NT2/D1 (cell line): ENCODE measurements around the gene AGMO.

Experiments used
- DNase-seq: peaks from one replicate; pipeline ENCODE4 v3.0.0-alpha.2; 2011; ENCODE audit warnings: low read depth, low spot score
- H3K27me3 ChIP-seq: 2 replicates; pipeline ENCODE4 v1.6.0; 2011; ENCODE audit warnings: mild to moderate bottlenecking; ENCODE audit not compliant: insufficient read length, insufficient read depth
- H3K36me3 ChIP-seq: 2 replicates; pipeline ENCODE4 v1.6.1; 2011; ENCODE audit warnings: mild to moderate bottlenecking, low read length, mixed read lengths; ENCODE audit not compliant: insufficient read depth, insufficient read length
- H3K4me1 ChIP-seq: 2 replicates; pipeline ENCODE4 v1.5.1; 2011; ENCODE audit not compliant: insufficient read depth, insufficient read length
- H3K4me3 ChIP-seq: 2 replicates; pipeline ENCODE4 v1.5.1; 2011; ENCODE audit warnings: low read depth; ENCODE audit not compliant: insufficient read length
- H3K9ac ChIP-seq: 2 replicates; pipeline ENCODE4 v1.6.0; 2011; ENCODE audit warnings: low read depth; ENCODE audit not compliant: insufficient read length
- H3K9me3 ChIP-seq: 2 replicates; pipeline ENCODE4 v1.5.1; 2011; ENCODE audit warnings: mild to moderate bottlenecking, low read length; ENCODE audit not compliant: insufficient read depth
- SUZ12 ChIP-seq: IDR thresholded peaks from 2 replicates; pipeline ENCODE4 v1.6.1; 2011; ENCODE audit not compliant: insufficient read length, insufficient read depth; ENCODE audit errors: extremely low read depth
- YY1 ChIP-seq: IDR thresholded peaks from 2 replicates; pipeline ENCODE4 v1.6.1; 2011; ENCODE audit not compliant: insufficient read length, insufficient read depth
- ZNF274 ChIP-seq: IDR thresholded peaks from 2 replicates; pipeline ENCODE4 v1.6.1; 2011; ENCODE audit warnings: mild to moderate bottlenecking, low read depth, low read length

AGMO gene

DNA sequence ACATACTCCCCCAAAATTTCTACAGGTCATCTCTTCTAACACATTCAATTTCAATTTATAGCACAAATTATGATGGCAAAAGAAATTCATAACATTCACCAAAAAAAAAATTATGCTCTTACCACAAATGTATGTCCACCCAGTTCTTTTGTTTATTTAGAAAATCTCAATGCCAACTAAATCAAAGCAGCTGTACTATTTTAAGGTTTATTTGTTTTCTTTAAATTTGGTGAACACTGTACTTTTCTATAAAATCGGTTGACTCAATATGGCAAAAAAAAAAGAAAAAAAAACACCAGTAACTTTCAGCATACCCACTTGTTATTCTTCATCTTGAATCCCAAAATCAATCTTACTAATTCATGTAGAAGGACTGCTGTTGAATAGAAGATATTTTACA is 225.7 kb downstream of the AGMO start:
- Histone ChIP-seq H3K9me3 (peaks cover 17% of the 10 kb centered on the region), H3K4me3 (no peak overlapping the region), H3K36me3 (no peaks in the 10 kb centered on the region), H3K9ac (no peak overlapping the region), H3K27me3 (no peaks in the 10 kb centered on the region), H3K4me1 (no peaks in the 10 kb centered on the region)
- TF ChIP-seq ZNF274 (no peak), YY1 (no peak), SUZ12 (no peak)
- DNase-seq = no peak

DNA sequence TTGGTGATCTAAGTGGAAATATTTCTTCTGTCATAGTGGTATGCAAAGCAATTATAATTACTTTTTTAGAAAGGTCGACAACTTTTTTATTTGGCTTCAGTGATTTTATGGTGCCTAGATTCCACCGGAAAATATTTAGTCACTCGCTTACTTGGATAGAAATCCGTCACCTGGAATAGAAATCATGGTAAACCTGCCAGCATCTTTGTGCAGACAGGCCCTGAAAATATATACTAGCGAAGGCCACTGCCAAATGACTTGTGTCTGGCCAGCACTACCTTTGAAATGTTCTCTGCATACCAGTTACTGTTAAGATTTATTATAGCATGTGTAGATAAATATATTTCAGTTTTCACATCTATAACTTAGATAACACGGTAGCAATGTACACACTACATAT is 226.4 kb downstream of the AGMO start:
- Histone ChIP-seq H3K27me3 (no peaks in the 10 kb centered on the region), H3K4me1 (no peaks in the 10 kb centered on the region), H3K9ac (no peak overlapping the region), H3K36me3 (no peaks in the 10 kb centered on the region), H3K4me3 (no peak overlapping the region), H3K9me3 (peaks cover 16% of the 10 kb centered on the region)
- TF ChIP-seq YY1 = no peak
- TF ChIP-seq ZNF274 = no peak
- TF ChIP-seq SUZ12 = no peak
- DNase-seq = no peak

DNA sequence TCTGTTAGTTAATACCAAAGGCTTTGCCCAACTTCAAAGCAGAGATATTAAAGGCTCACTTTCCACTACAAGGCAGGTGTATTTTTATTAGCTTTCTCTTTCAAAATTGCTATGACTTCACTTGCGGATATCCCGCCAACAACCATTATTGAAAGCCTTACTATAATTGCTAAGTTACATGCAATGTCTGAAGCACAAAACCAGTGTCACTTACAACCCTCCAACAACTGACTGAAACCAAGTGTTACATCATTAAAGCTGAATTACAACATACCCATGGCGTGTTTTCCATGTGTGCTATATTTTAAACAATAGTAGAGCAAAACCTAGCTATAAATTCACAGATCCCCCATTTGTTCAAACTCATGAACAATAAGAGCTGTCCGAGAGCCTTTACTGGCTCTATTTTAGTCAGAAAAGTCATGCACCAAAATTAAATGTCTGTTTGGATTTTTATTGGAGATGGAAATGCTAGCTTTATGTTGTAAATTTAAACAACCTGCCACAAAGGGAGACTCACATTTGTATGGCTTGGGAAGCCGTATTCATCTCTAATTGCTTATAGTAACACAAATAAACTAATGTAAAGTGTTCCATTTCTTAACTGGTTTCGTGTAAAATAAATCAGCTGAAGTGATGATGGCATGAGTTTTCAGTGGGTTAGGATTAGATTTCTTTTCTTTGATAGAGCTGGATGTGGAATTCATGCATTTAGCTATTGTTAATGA is 227.1 kb downstream of the AGMO start:
- Histone ChIP-seq H3K9me3 (peaks cover 12% of the 10 kb centered on the region; the same call in 1 of the 2 replicates), H3K36me3 (no peaks in the 10 kb centered on the region), H3K9ac (no peak overlapping the region), H3K4me1 (no peaks in the 10 kb centered on the region), H3K4me3 (no peak overlapping the region), H3K27me3 (no peaks in the 10 kb centered on the region)
- TF ChIP-seq SUZ12 = no peak
- no peak for TF ChIP-seq YY1
- TF ChIP-seq ZNF274 = no peak
- no peak for DNase-seq

DNA sequence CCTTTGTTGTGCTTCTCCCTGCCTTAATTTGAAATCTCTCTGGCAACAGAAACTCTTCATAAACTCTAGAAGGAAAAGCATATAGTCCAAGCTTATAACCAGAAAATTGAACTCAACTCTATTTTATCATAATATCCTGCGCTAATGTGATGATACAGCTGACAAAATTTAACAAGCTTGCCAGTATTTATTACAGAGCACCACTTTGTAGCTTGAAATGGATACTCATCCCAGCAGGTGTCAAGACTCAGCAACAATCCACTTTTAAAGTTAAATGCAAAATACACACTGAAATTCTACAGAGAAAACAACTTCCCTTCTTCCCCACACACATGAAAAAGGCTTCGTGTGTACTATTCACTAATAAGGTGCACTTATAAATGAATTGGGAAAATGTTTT is 228.9 kb downstream of the AGMO start:
- Histone ChIP-seq H3K4me3 (no peak overlapping the region), H3K9me3 (no peaks in the 10 kb centered on the region), H3K9ac (no peak overlapping the region), H3K36me3 (no peaks in the 10 kb centered on the region), H3K4me1 (no peaks in the 10 kb centered on the region), H3K27me3 (no peaks in the 10 kb centered on the region)
- no peak for DNase-seq
- no peak for TF ChIP-seq ZNF274
- no peak for TF ChIP-seq SUZ12
- no peak for TF ChIP-seq YY1

DNA sequence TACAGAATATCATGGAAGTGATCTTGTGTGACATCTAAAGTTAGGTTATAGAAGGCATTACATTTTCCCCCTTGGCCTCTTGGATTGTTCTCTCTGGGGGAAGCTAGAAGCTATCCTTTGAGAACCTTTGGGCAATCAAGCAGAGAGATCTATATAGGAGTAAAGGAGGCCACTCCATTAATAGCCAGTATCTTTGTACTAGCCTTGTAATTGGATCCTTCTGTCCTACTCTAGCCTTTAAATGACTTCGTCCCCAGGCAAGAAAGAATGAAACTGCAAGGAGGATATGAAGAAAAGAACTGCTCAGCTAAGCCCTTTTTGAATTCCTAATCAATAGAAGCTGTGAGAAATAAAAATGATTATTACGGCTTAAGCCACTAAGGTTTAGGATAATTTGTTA is 230.9 kb downstream of the AGMO start:
- no peak overlapping the region for H3K9ac ChIP-seq
- H3K4me3 ChIP-seq = no peak overlapping the region
- H3K4me1 ChIP-seq = no peaks in the 10 kb centered on the region
- DNase-seq = no peak
- no peaks in the 10 kb centered on the region for H3K36me3 ChIP-seq
- no peaks in the 10 kb centered on the region for H3K9me3 ChIP-seq
- TF ChIP-seq ZNF274 (no peak), SUZ12 (no peak), YY1 (no peak)
- H3K27me3 ChIP-seq = no peaks in the 10 kb centered on the region

DNA sequence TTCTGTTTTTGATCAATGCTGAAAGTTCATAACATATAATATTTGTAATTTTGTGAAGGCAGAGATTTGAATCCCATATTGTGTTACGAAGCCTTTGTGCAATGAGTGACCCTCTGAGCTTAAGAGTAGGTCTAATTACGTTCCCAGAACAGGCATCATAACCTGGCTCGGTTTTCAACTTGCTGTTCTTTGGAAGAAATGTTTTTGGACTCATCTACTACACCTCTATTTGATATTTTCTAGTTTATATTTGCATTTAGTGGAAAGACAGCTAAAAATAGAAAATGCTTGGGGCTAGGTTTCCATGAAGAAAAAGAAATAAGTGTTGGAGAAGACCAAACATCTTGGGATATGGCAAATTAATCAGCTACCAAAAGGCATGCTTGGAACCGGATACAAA is 234.8 kb downstream of the AGMO start:
- Histone ChIP-seq H3K27me3 (no peaks in the 10 kb centered on the region), H3K9ac (no peak overlapping the region), H3K9me3 (no peaks in the 10 kb centered on the region), H3K4me1 (no peaks in the 10 kb centered on the region), H3K4me3 (no peak overlapping the region), H3K36me3 (no peaks in the 10 kb centered on the region)
- DNase-seq = no peak
- TF ChIP-seq ZNF274 (no peak), SUZ12 (no peak), YY1 (no peak)

DNA sequence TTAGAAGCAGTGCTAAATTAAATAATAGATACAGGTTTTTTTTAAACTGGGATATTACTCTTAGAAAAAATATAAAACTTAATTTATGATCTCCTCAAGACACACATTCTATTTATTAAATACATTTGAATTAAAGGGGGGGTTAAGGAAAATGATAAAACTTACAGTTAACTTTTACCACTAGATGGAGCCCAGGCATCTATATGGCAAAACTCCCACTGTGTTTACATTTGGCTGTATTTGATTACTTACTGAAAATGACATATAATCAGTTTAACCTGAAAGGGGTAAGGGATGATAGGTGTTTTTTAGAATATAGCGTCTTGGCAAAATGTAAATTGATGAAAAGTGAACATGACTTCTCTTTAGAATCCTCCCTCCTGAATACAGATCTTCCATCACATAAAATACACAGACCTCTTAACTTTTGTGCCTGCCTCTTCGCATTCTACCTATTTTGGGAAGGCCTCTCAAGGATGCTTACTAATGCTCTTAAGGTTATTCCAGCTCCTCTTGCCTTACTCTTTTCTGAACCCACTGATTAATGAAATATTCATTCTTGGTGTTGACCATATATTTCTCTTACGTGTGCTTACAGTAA is 235.7 kb downstream of the AGMO start:
- DNase-seq = peak; percentile 16

More for the DNA sequence above, 235.7 kb downstream of the AGMO start:
- Histone ChIP-seq H3K9me3 (no peaks in the 10 kb centered on the region), H3K4me1 (no peaks in the 10 kb centered on the region), H3K27me3 (no peaks in the 10 kb centered on the region), H3K4me3 (no peak overlapping the region), H3K9ac (no peak overlapping the region), H3K36me3 (no peaks in the 10 kb centered on the region)
- TF ChIP-seq ZNF274 = no peak
